Measurements from ENCODE around the gene IKZF3.

The IKZF3 gene

GRCh38 chr17:39742126-39742855, 121.8 kb downstream of the IKZF3 start:
- DNase-seq (ENCODE audit: low read depth): no peak
- TF ChIP-seq CTCF (conservative IDR thresholded peaks at IDR 0.05; ENCODE audit: control insufficient read depth, insufficient read depth, low read depth, low read length): no peak
- H3K4me3 ChIP-seq (ENCODE audit: control insufficient read depth, low read depth, low read length): no peak overlapping the region

- peak; percentile 38 for DNase-seq (ENCODE audit: low read depth)
- no peak overlapping the region for H3K4me3 ChIP-seq (ENCODE audit: control insufficient read depth, low read depth, low read length)
- TF ChIP-seq CTCF (conservative IDR thresholded peaks at IDR 0.05; ENCODE audit: control insufficient read depth, insufficient read depth, low read depth, low read length): no peak
Observed at GRCh38 chr17:39740357-39741111, 123.6 kb downstream of the IKZF3 start.

- DNase-seq (ENCODE audit: low read depth): no peak
- no peak overlapping the region for H3K4me3 ChIP-seq (ENCODE audit: control insufficient read depth, low read depth, low read length)
- no peak for TF ChIP-seq CTCF (conservative IDR thresholded peaks at IDR 0.05; ENCODE audit: control insufficient read depth, insufficient read depth, low read depth, low read length)
Observed at GRCh38 chr17:39739885-39740356, 124.2 kb downstream of the IKZF3 start.

- DNase-seq (ENCODE audit: low read depth): no peak
- TF ChIP-seq CTCF (conservative IDR thresholded peaks at IDR 0.05; ENCODE audit: control insufficient read depth, insufficient read depth, low read depth, low read length): no peak
- H3K4me3 ChIP-seq (ENCODE audit: control insufficient read depth, low read depth, low read length): no peak overlapping the region
Observed at GRCh38 chr17:39738983-39739884, 124.9 kb downstream of the IKZF3 start.

- no peak overlapping the region for H3K4me3 ChIP-seq (ENCODE audit: control insufficient read depth, low read depth, low read length)
Observed at GRCh38 chr17:39738568-39738901, 125.6 kb downstream of the IKZF3 start.

More at GRCh38 chr17:39738568-39738901, 125.6 kb downstream of the IKZF3 start:
- DNase-seq (ENCODE audit: low read depth): no peak
- no peak for TF ChIP-seq CTCF (conservative IDR thresholded peaks at IDR 0.05; ENCODE audit: control insufficient read depth, insufficient read depth, low read depth, low read length)
